Epithelial cell of prostate (primary cell): Measurements from ENCODE around the gene GAREM2.

Experiments
- DNase-seq: peaks from one replicate; pipeline ENCODE4 v3.0.0-alpha.2; 2011; ENCODE audit warnings: low read depth, low spot score
- H3K27ac ChIP-seq: fragments of 450-650 bp; 2 replicates; pipeline ENCODE4 v1.5.1; 2017; ENCODE audit warnings: mild to moderate bottlenecking

GAREM2 gene

GRCh38 chr2:26224095-26224494, 51.2 kb downstream of the GAREM2 start:
- no peak for DNase-seq
- no peak overlapping the region for H3K27ac ChIP-seq

- no peak for DNase-seq
- H3K27ac ChIP-seq = no peak overlapping the region
Observed at GRCh38 chr2:26229595-26229994, 56.7 kb downstream of the GAREM2 start.

GRCh38 chr2:26230806-26231205, 57.9 kb downstream of the GAREM2 start:
- no peak for DNase-seq
- H3K27ac ChIP-seq = no peak overlapping the region

- DNase-seq = no peak
- no peak overlapping the region for H3K27ac ChIP-seq
Observed at GRCh38 chr2:26235089-26235488, 62.2 kb downstream of the GAREM2 start.

GRCh38 chr2:26237868-26238267, 65.0 kb downstream of the GAREM2 start:
- no peak for DNase-seq
- H3K27ac ChIP-seq = no peak overlapping the region

GRCh38 chr2:26238311-26238958, 65.5 kb downstream of the GAREM2 start:
- H3K27ac ChIP-seq = no peak overlapping the region
- no peak for DNase-seq
